HG02678 (cell line): Measurements from ENCODE around the gene PTPN13.

Source experiments
- ATAC-seq: cut with Tn5 transposase; IDR thresholded peaks from one replicate; pipeline ENCODE4 v1.9.1; 2021; ENCODE audit warnings: mild to moderate bottlenecking, moderate library complexity; ENCODE audit not compliant: unreplicated experiment

Gene PTPN13

GRCh38 chr4:86848732-86849619, 254.9 kb downstream of the PTPN13 start, which contains the start of gene SLC10A6:
Gene SLC10A6, minus strand, starts transcription at chr4:86849384. Its CDS starts 269 bp downstream, at chr4:86849115.
- ATAC-seq: no peak

GRCh38 chr4:86853209-86853608, 259.1 kb downstream of the PTPN13 start:
- ATAC-seq: no peak

GRCh38 chr4:86855572-86855971, 261.5 kb downstream of the PTPN13 start:
- ATAC-seq: no peak

DNA sequence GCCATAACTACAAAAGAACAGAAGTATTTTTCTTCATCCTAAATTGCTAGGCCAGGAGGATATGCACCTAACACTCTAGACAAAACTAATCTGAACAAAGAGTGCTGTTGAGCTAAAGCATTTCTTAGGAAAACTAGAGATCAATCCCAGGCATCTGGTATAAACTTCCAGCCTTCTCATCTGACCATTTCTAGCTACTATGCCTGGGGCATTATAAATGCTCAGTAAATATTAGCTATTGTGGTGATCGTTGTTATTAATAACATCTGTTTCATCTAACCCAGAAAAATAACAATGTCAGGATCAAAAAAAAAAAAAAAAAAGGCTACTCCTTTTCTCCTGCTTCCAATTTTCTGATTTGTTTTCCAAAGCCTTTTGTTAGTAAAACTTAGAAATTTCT, 262.8 kb downstream of the PTPN13 start:
- no peak for ATAC-seq

- no peak for ATAC-seq
Observed at GRCh38 chr4:86857341-86858052, 263.4 kb downstream of the PTPN13 start.
